ENCODE data around the gene ARHGAP45.

ARHGAP45 gene

GRCh38 chr19:1069009-1069779, 2.2 kb downstream of the ARHGAP45 start:
- peak in 22 of 56 donors; percentile 4 to 55 (median 24) for DNase-seq

GRCh38 chr19:1070576-1070930, 3.6 kb downstream of the ARHGAP45 start:
- no peak for DNase-seq

GRCh38 chr19:1070931-1071791, 4.2 kb downstream of the ARHGAP45 start:
- DNase-seq = no peak

GRCh38 chr19:1072371-1073015, 5.5 kb downstream of the ARHGAP45 start:
- DNase-seq = no peak

GRCh38 chr19:1073063-1073955, 6.3 kb downstream of the ARHGAP45 start:
- no peak for DNase-seq

GRCh38 chr19:1073956-1074517, 7.1 kb downstream of the ARHGAP45 start:
- no peak for DNase-seq

- DNase-seq = peak in 17 of 56 donors; percentile 3 to 49 (median 22)
Observed at GRCh38 chr19:1074544-1075283, 7.7 kb downstream of the ARHGAP45 start.

- DNase-seq = no peak
Observed at GRCh38 chr19:1076046-1076386, 9.0 kb downstream of the ARHGAP45 start.

GRCh38 chr19:1076951-1077350, 10.0 kb downstream of the ARHGAP45 start:
- peak in 15 of 56 donors; percentile 7 to 46 (median 31) for DNase-seq

- no peak for DNase-seq
Observed at GRCh38 chr19:1079566-1080111, 12.7 kb downstream of the ARHGAP45 start.

- no peak for DNase-seq
Observed at GRCh38 chr19:1080360-1081161, 13.6 kb downstream of the ARHGAP45 start.

GRCh38 chr19:1081301-1082164, 14.6 kb downstream of the ARHGAP45 start:
- no peak for DNase-seq

- DNase-seq = peak in 2 of 56 donors; percentile 29 to 40
Observed at GRCh38 chr19:1082165-1082927, 15.4 kb downstream of the ARHGAP45 start.

GRCh38 chr19:1082928-1083816, 16.2 kb downstream of the ARHGAP45 start:
- no peak for DNase-seq

- no peak for DNase-seq
Observed at GRCh38 chr19:1084024-1084868, 17.3 kb downstream of the ARHGAP45 start.

Data from amygdala (tissue), 56 donors.